K562 (cell line): Measurements from ENCODE around the gene RAB2B. TPM values are rescaled to one million over a fixed set of nuclear protein-coding genes. Genes with fewer than 3 reads are reported as not detected.

Experiments
- BCOR ChIP-seq: fragments of 450-650 bp; IDR thresholded peaks from 2 replicates; pipeline ENCODE4 v1.6.1; 2016
- PRPF4 ChIP-seq: fragments of 200-400 bp; formaldehyde crosslinking; IDR thresholded peaks from one replicate; pipeline ENCODE4 v1.6.1; 2017; ENCODE audit warnings: low read length, low read depth, mild to moderate bottlenecking; ENCODE audit not compliant: insufficient read depth, poor library complexity, severe bottlenecking
- RBFOX2 ChIP-seq: fragments of 200-400 bp; formaldehyde crosslinking; IDR thresholded peaks from 2 replicates; pipeline ENCODE4 v1.6.1; 2017; ENCODE audit warnings: low read depth, mild to moderate bottlenecking, low read length, moderate library complexity
- RBM17 ChIP-seq: fragments of 200-400 bp; formaldehyde crosslinking; IDR thresholded peaks from 2 replicates; pipeline ENCODE4 v1.6.1; 2017; ENCODE audit warnings: low read depth, mild to moderate bottlenecking, low read length, borderline replicate concordance
- REST ChIP-seq, 2 experiments: fragments of 450-650 bp; formaldehyde crosslinking in 1 of 2; IDR thresholded peaks; 2 replicates each; pipeline versions ENCODE4 v1.4.0 to v1.6.1; 2014 to 2020; ENCODE audit warnings: mild to moderate bottlenecking in 2 of 2, borderline replicate concordance in 1 of 2, low read depth in 1 of 2
- TAF1 ChIP-seq: IDR thresholded peaks from 2 replicates; pipeline ENCODE4 v1.6.1; 2011; ENCODE audit warnings: mild to moderate bottlenecking, low read length, moderate library complexity; ENCODE audit not compliant: insufficient read depth, control insufficient read depth, severe bottlenecking; ENCODE audit errors: extremely low read depth
- TARDBP ChIP-seq: fragments of 450-650 bp; IDR thresholded peaks from 2 replicates; pipeline ENCODE4 v1.6.1; 2016
- ZFPM2 ChIP-seq: fragments of 250-450 bp; sonication (Bioruptor Pico); IDR thresholded peaks from 2 replicates; pipeline ENCODE4 v1.5.1; 2022; ENCODE audit warnings: mild to moderate bottlenecking
- ZFX ChIP-seq: sonication (generic); formaldehyde crosslinking; IDR thresholded peaks from 2 replicates; pipeline ENCODE4 v1.8.0; 2022; ENCODE audit warnings: mild to moderate bottlenecking, missing genetic modification reagents, moderate library complexity
- ZNF263 ChIP-seq: sonication (generic); formaldehyde crosslinking; IDR thresholded peaks from 2 replicates; pipeline ENCODE4 v1.8.0; 2022; ENCODE audit warnings: mild to moderate bottlenecking, missing genetic modification reagents, borderline replicate concordance
- ZNF277 ChIP-seq: fragments of 250-450 bp; sonication (Bioruptor Pico); IDR thresholded peaks from 2 replicates; pipeline ENCODE4 v1.8.0; 2022; ENCODE audit warnings: inconsistent platforms, mild to moderate bottlenecking, moderate library complexity, borderline replicate concordance
- polyA plus RNA-seq, 8 experiments: library from polyadenylated mRNA; depleted of rRNA in 4 of 8; stranded (reverse) in 5 of 8; unstranded in 3 of 8; fragments of >200 nt; fragmentation: Nextera tagmentation in 2 of 8; fragmentation: Illumina TruSeq in 1 of 8; extraction: Ambion mirVana in 2 of 8; extraction: Trizol in 1 of 8; gene quantifications; 2 replicates each; pipeline versions ENCODE4 v1.2.1 to v1.2.3, GENCODE V29; 2011 to 2014; ENCODE audit warnings: inconsistent platforms in 1 of 8, missing spikeins in 1 of 8
- total RNA-seq, 7 experiments: library from RNA; depleted of rRNA in 6 of 7; stranded (reverse); fragments of >200 nt in 6 of 7; fragmentation: Illumina TruSeq in 2 of 7; extraction: Trizol in 2 of 7; gene quantifications; 2 replicates each; pipeline versions ENCODE4 v1.2.1 to v1.2.3, GENCODE V29; 2011 to 2021; ENCODE audit warnings: low replicate concordance in 1 of 7
- TF ChIP-seq, protein P1 (sequence below): fragments of 200-800 bp; sonication (Bioruptor generic); IDR thresholded peaks from 2 replicates; pipeline ENCODE4 v1.6.1; 2017; ENCODE audit warnings: missing genetic modification characterization, missing compliant biosample characterization
- TF ChIP-seq, protein P2 (sequence below): fragments of 200-400 bp; formaldehyde crosslinking; IDR thresholded peaks from 2 replicates; pipeline ENCODE4 v1.6.1; 2017; ENCODE audit warnings: mild to moderate bottlenecking, low read depth, low read length, moderate library complexity

RAB2B gene
- total and polyA plus RNA-seq, 9 of the 15 experiments (the other 6 are each of a cell fraction or from before 2014, with no cell fraction given) = 4.6 to 19.8 (median 9.8) TPM

DNA sequence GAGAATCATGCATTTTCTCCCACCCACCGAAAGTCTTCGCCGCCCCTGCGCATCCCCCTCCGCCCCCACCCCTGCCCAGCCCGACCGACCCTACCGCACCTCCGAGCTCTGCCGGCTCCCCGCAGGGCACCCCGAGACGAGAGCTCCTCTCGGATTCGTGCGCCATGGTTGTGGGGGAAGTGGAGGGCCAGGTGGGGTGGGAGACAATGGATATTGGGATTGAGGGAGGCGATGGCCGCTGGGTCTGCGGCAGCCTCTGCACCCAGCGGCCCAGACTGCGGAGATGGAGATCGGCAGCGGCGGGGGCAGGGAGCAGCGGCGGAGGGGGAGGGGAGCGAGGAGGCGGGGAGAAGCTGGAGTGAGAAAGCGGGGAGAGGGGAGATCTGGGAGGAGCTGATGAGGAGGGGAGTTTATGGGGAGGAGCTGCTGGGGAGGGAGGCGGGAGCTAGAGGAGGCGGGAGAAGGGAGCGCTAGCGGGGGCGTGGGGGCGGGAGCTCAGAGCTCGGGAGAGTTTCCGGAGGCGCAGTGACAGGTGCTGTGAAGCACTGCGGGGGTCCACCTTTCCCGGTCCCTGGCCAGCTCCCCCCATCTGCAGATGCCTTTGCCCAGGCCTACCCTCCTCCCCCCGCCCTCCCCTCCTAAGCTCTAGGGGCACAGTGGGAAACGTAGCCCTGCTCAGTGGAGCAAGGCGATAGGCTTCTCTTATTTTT is 49.4 kb upstream of the RAB2B start, which contains the start of gene SALL2 (continued):
- TF ChIP-seq REST (IDR thresholded peaks at IDR 0.05; ENCODE audit: borderline replicate concordance) (no peak), REST (CRISPR knock-in tag; IDR thresholded peaks at IDR 0.05; ENCODE audit: low read depth) (no peak), RBM17 (no peak), PRPF4 (peak; percentile 64), RBFOX2 (peak; percentile 75), ZFPM2 (no peak), TARDBP (no peak), TAF1 (peak; percentile 56), ZNF277 (CRISPR knock-in tag) (no peak), ZNF263 (CRISPR knock-in tag) (peak; percentile 86), BCOR (0 out of 2 replicates have a peak, but pooled peaks have one; percentile 10), ZFX (peak; percentile 53)
- TF ChIP-seq, protein P1, sequence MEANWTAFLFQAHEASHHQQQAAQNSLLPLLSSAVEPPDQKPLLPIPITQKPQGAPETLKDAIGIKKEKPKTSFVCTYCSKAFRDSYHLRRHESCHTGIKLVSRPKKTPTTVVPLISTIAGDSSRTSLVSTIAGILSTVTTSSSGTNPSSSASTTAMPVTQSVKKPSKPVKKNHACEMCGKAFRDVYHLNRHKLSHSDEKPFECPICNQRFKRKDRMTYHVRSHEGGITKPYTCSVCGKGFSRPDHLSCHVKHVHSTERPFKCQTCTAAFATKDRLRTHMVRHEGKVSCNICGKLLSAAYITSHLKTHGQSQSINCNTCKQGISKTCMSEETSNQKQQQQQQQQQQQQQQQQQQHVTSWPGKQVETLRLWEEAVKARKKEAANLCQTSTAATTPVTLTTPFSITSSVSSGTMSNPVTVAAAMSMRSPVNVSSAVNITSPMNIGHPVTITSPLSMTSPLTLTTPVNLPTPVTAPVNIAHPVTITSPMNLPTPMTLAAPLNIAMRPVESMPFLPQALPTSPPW (CRISPR knock-in tag) = peak; percentile 90
- TF ChIP-seq, protein P2, sequence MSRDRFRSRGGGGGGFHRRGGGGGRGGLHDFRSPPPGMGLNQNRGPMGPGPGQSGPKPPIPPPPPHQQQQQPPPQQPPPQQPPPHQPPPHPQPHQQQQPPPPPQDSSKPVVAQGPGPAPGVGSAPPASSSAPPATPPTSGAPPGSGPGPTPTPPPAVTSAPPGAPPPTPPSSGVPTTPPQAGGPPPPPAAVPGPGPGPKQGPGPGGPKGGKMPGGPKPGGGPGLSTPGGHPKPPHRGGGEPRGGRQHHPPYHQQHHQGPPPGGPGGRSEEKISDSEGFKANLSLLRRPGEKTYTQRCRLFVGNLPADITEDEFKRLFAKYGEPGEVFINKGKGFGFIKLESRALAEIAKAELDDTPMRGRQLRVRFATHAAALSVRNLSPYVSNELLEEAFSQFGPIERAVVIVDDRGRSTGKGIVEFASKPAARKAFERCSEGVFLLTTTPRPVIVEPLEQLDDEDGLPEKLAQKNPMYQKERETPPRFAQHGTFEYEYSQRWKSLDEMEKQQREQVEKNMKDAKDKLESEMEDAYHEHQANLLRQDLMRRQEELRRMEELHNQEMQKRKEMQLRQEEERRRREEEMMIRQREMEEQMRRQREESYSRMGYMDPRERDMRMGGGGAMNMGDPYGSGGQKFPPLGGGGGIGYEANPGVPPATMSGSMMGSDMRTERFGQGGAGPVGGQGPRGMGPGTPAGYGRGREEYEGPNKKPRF = no peak
